Liver (tissue), 9 donors: Measurements from ENCODE around the gene GMDS. TPM values are rescaled to one million over a fixed set of nuclear protein-coding genes. Genes with fewer than 3 reads are reported as not detected.
A peak's percentile ranks its signal among the peaks of the same experiment; 100 is the strongest.

Source experiments
- DNase-seq: peaks from one replicate; pipeline ENCODE4 v3.0.0-alpha.2; 2017; ENCODE audit warnings: low spot score
- H3K27ac ChIP-seq, 2 donors: one replicate each; pipeline ENCODE4 v1.7.0; 2013; ENCODE audit warnings: inconsistent platforms in 2 of 2, low read length in 2 of 2, control low read depth in 1 of 2, low read depth in 1 of 2, mild to moderate bottlenecking in 1 of 2
- H3K27me3 ChIP-seq, 4 donors: one replicate each; pipeline versions ENCODE4 v1.6.1 to v1.7.0; 2013; ENCODE audit warnings: low read length in 3 of 4, inconsistent platforms in 1 of 4, mild to moderate bottlenecking in 1 of 4, moderate library complexity in 1 of 4; ENCODE audit not compliant: control insufficient read depth in 4 of 4, insufficient read depth in 4 of 4
- H3K36me3 ChIP-seq, 4 donors: one replicate each; pipeline versions ENCODE4 v1.6.1 to v1.7.0; 2013; ENCODE audit warnings: low read length in 3 of 4, mild to moderate bottlenecking in 3 of 4, low read depth in 1 of 4, moderate library complexity in 1 of 4; ENCODE audit not compliant: control insufficient read depth in 4 of 4, insufficient read depth in 3 of 4
- H3K4me1 ChIP-seq, 4 donors: one replicate each; pipeline versions ENCODE4 v1.6.1 to v1.7.0; 2013; ENCODE audit warnings: low read length in 3 of 4, mild to moderate bottlenecking in 3 of 4, moderate library complexity in 1 of 4; ENCODE audit not compliant: control insufficient read depth in 4 of 4, insufficient read depth in 4 of 4
- H3K4me3 ChIP-seq, 3 donors: one replicate each; pipeline versions ENCODE4 v1.6.1 to v1.7.0; 2013; ENCODE audit warnings: low read length in 3 of 3, control low read depth in 1 of 3, low read depth in 1 of 3, mild to moderate bottlenecking in 1 of 3
- H3K9ac ChIP-seq, 2 donors: one replicate each; pipeline ENCODE4 v1.7.0; 2013; ENCODE audit warnings: low read length in 2 of 2, mild to moderate bottlenecking in 2 of 2, moderate library complexity in 2 of 2, control low read depth in 1 of 2, low read depth in 1 of 2
- H3K9me3 ChIP-seq, 4 donors: one replicate each; pipeline versions ENCODE4 v1.6.1 to v1.7.0; 2013; ENCODE audit warnings: low read length in 3 of 4; ENCODE audit not compliant: control insufficient read depth in 4 of 4
- EGR1 ChIP-seq, 2 donors: IDR thresholded peaks; 2 replicates each; pipeline ENCODE4 v1.6.1; 2016 to 2018; ENCODE audit warnings: antibody characterized with exemption in 2 of 2, low read depth in 2 of 2
- FOXA1 ChIP-seq: IDR thresholded peaks from 2 replicates; pipeline ENCODE4 v1.6.1; 2016; ENCODE audit warnings: antibody characterized with exemption
- FOXA2 ChIP-seq: IDR thresholded peaks from 2 replicates; pipeline ENCODE4 v1.6.1; 2016; ENCODE audit warnings: antibody characterized with exemption
- GABPA ChIP-seq, 2 donors: IDR thresholded peaks in 1 of 2; conservative IDR thresholded peaks in 1 of 2; 2 replicates each; pipeline ENCODE4 v1.6.1; 2016; ENCODE audit warnings: antibody characterized with exemption in 2 of 2, mild to moderate bottlenecking in 1 of 2, moderate library complexity in 1 of 2
- HNF4A ChIP-seq, 2 donors: conservative IDR thresholded peaks; 2 replicates each; pipeline ENCODE4 v1.6.1; 2016; ENCODE audit warnings: antibody characterized with exemption in 2 of 2, mild to moderate bottlenecking in 2 of 2
- HNF4G ChIP-seq: IDR thresholded peaks from 2 replicates; pipeline ENCODE4 v1.6.1; 2016; ENCODE audit warnings: antibody characterized with exemption
- JUND ChIP-seq, 2 donors: IDR thresholded peaks; 2 replicates each; pipeline ENCODE4 v1.6.1; 2016; ENCODE audit warnings: antibody characterized with exemption in 2 of 2
- NR2F2 ChIP-seq: IDR thresholded peaks from 2 replicates; pipeline ENCODE4 v1.6.1; 2016; ENCODE audit warnings: antibody characterized with exemption
- RXRA ChIP-seq, 2 donors: IDR thresholded peaks; 2 replicates each; pipeline ENCODE4 v1.6.1; 2017 to 2018; ENCODE audit warnings: antibody characterized with exemption in 2 of 2, mild to moderate bottlenecking in 1 of 2
- SP1 ChIP-seq: IDR thresholded peaks from 2 replicates; pipeline ENCODE4 v1.6.1; 2018; ENCODE audit warnings: antibody characterized with exemption, mild to moderate bottlenecking
- TAF1 ChIP-seq: conservative IDR thresholded peaks from 2 replicates; pipeline ENCODE4 v1.6.1; 2016; ENCODE audit warnings: antibody characterized with exemption, mild to moderate bottlenecking
- YY1 ChIP-seq: IDR thresholded peaks from 2 replicates; pipeline ENCODE4 v1.6.1; 2016; ENCODE audit warnings: antibody characterized with exemption, mild to moderate bottlenecking
- WGBS: extraction: QIAGEN DNeasy Blood & Tissue Kit; methylation state at CpG from one replicate; pipeline ENCODE4 v1.1.7; 2013; 5-methylcytosine and 5-hydroxymethylcytosine counted together
- polyA plus RNA-seq, 2 donors: library from polyadenylated mRNA; stranded (reverse) in 1 of 2; unstranded in 1 of 2; fragments of 200-250 nt in 1 of 2; fragments of >200 nt in 1 of 2; fragmentation: Nextera tagmentation in 1 of 2; extraction: Ambion mirVana in 1 of 2; gene quantifications; one replicate each; pipeline versions ENCODE4 v1.2.1 to v1.2.3, GENCODE V29; 2013 to 2015
- total RNA-seq, 2 donors: library from RNA; depleted of rRNA; stranded (reverse); fragments of >200 nt; gene quantifications; one replicate each; pipeline ENCODE4 v1.2.3, GENCODE V29; 2014
- TF ChIP-seq, protein P1 (sequence below): IDR thresholded peaks from 2 replicates; pipeline ENCODE4 v1.6.1; 2016; ENCODE audit warnings: antibody characterized with exemption
- TF ChIP-seq, protein P2 (sequence below): IDR thresholded peaks from 2 replicates; pipeline ENCODE4 v1.6.1; 2016; ENCODE audit warnings: antibody characterized with exemption, mild to moderate bottlenecking
- TF ChIP-seq, protein P3 (sequence below): IDR thresholded peaks from 2 replicates; pipeline ENCODE4 v1.6.1; 2016; ENCODE audit warnings: antibody characterized with exemption
- TF ChIP-seq, protein P4 (sequence below): IDR thresholded peaks from 2 replicates; pipeline ENCODE4 v1.6.1; 2016; ENCODE audit warnings: antibody characterized with exemption
- donor health status: healthy.
- donor health status: healthy.
- donor health status: healthy.
- donor health status: healthy.
- donor health status: healthy.

Gene GMDS
- total and polyA plus RNA-seq, 4 donors, result 3.5 to 15.6 (median 13.0) TPM

DNA sequence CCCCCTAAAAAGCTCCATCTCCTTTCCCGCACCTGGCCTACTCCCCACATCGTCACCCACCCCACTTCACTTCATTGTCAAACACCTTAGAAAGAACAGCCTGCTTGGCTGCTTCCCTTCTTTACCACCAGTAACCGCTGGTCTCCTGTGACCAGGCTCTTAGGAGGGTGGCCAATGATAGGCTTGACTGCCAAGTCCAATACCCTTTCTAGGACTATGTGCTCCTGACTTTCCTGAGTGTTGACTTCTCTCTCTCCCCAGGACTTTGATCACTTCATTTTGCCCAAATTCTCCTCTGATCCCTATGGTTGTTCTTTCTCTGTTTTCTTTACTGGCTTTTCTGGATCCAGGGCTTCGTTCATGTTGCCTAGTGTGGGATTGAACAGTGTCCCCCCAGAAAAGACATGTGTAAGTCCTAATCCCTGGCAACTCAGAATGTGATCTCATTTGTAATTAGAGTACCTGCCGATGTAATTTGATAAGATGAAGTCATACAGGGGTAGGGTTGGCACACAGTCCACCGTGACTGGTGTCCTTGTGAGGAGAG is 254.0 kb downstream of the GMDS start:
- H3K36me3 ChIP-seq, result no peaks in the 10 kb centered on the region
- WGBS, result 88% methylated on average over 6 of the region's 6 CpGs
- no peak for DNase-seq

DNA sequence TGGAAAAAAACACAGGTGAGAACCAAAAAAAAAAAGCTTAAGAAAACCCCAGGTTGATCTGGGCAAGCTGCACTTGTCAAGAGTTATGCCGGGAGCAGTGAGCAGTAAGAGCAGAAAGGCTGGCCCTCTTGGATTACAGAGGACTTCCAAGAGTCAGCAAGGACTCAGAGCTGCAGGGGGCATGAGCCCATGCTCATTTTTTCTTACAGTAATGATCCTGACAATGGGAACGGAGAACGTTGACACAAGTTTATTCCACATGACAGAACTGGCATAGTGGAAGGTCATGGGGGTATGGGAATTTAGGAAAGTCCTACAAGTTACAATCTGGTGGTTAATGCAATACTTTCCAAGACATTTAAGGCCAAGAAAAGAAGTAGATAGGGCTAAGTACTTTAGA is 256.6 kb downstream of the GMDS start:
- H3K27me3 ChIP-seq, result no peaks in the 10 kb centered on the region
- H3K27ac ChIP-seq, result no peak overlapping the region
- H3K9ac ChIP-seq, result no peak overlapping the region
- H3K9me3 ChIP-seq, result peaks cover 0 to 7% (median 0%) of the 10 kb centered on the region in 4 donors
- no peak overlapping the region for H3K4me3 ChIP-seq
- no peak for DNase-seq
- H3K4me1 ChIP-seq, result peaks cover 0 to 2% (median 0%) of the 10 kb centered on the region in 4 donors
- TF ChIP-seq, protein P1, sequence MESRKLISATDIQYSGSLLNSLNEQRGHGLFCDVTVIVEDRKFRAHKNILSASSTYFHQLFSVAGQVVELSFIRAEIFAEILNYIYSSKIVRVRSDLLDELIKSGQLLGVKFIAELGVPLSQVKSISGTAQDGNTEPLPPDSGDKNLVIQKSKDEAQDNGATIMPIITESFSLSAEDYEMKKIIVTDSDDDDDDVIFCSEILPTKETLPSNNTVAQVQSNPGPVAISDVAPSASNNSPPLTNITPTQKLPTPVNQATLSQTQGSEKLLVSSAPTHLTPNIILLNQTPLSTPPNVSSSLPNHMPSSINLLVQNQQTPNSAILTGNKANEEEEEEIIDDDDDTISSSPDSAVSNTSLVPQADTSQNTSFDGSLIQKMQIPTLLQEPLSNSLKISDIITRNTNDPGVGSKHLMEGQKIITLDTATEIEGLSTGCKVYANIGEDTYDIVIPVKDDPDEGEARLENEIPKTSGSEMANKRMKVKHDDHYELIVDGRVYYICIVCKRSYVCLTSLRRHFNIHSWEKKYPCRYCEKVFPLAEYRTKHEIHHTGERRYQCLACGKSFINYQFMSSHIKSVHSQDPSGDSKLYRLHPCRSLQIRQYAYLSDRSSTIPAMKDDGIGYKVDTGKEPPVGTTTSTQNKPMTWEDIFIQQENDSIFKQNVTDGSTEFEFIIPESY, result no peak
- TF ChIP-seq TAF1 (no peak), EGR1 (IDR thresholded peaks at IDR 0.05; ENCODE audit: low read depth in 2 of 2) (no peak), HNF4A (conservative IDR thresholded peaks at IDR 0.05) (no peak), RXRA (IDR thresholded peaks at IDR 0.05) (no peak), HNF4G (no peak), GABPA (IDR thresholded peaks at IDR 0.05 in 1 of 2, conservative IDR thresholded peaks at IDR 0.05 in 1 of 2) (no peak), YY1 (no peak), FOXA1 (no peak), NR2F2 (no peak), SP1 (no peak), JUND (IDR thresholded peaks at IDR 0.05) (no peak), FOXA2 (no peak)
- TF ChIP-seq, protein P2, sequence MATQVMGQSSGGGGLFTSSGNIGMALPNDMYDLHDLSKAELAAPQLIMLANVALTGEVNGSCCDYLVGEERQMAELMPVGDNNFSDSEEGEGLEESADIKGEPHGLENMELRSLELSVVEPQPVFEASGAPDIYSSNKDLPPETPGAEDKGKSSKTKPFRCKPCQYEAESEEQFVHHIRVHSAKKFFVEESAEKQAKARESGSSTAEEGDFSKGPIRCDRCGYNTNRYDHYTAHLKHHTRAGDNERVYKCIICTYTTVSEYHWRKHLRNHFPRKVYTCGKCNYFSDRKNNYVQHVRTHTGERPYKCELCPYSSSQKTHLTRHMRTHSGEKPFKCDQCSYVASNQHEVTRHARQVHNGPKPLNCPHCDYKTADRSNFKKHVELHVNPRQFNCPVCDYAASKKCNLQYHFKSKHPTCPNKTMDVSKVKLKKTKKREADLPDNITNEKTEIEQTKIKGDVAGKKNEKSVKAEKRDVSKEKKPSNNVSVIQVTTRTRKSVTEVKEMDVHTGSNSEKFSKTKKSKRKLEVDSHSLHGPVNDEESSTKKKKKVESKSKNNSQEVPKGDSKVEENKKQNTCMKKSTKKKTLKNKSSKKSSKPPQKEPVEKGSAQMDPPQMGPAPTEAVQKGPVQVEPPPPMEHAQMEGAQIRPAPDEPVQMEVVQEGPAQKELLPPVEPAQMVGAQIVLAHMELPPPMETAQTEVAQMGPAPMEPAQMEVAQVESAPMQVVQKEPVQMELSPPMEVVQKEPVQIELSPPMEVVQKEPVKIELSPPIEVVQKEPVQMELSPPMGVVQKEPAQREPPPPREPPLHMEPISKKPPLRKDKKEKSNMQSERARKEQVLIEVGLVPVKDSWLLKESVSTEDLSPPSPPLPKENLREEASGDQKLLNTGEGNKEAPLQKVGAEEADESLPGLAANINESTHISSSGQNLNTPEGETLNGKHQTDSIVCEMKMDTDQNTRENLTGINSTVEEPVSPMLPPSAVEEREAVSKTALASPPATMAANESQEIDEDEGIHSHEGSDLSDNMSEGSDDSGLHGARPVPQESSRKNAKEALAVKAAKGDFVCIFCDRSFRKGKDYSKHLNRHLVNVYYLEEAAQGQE, result no peak
- TF ChIP-seq, protein P3, sequence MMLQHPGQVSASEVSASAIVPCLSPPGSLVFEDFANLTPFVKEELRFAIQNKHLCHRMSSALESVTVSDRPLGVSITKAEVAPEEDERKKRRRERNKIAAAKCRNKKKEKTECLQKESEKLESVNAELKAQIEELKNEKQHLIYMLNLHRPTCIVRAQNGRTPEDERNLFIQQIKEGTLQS, result no peak
- TF ChIP-seq, protein P4, sequence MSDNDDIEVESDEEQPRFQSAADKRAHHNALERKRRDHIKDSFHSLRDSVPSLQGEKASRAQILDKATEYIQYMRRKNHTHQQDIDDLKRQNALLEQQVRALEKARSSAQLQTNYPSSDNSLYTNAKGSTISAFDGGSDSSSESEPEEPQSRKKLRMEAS, result no peak
- H3K36me3 ChIP-seq, result no peaks in the 10 kb centered on the region
- WGBS, result 90% methylated on average over 3 of the region's 3 CpGs

More for the DNA sequence above, 254.0 kb downstream of the GMDS start:
- H3K9me3 ChIP-seq, result no peaks in the 10 kb centered on the region
- H3K4me3 ChIP-seq, result no peak overlapping the region
- H3K9ac ChIP-seq, result no peak overlapping the region
- H3K27ac ChIP-seq, result no peak overlapping the region
- no peaks in the 10 kb centered on the region for H3K27me3 ChIP-seq
- H3K4me1 ChIP-seq, result peaks cover 0 to 2% (median 0%) of the 10 kb centered on the region in 4 donors
- no peak for TF ChIP-seq JUND (IDR thresholded peaks at IDR 0.05)
- no peak for TF ChIP-seq SP1
- TF ChIP-seq HNF4A (conservative IDR thresholded peaks at IDR 0.05), result peak in 1 of 2 donors; percentile 18
